ENCODE data around the gene CD300C.

Gene CD300C

DNA sequence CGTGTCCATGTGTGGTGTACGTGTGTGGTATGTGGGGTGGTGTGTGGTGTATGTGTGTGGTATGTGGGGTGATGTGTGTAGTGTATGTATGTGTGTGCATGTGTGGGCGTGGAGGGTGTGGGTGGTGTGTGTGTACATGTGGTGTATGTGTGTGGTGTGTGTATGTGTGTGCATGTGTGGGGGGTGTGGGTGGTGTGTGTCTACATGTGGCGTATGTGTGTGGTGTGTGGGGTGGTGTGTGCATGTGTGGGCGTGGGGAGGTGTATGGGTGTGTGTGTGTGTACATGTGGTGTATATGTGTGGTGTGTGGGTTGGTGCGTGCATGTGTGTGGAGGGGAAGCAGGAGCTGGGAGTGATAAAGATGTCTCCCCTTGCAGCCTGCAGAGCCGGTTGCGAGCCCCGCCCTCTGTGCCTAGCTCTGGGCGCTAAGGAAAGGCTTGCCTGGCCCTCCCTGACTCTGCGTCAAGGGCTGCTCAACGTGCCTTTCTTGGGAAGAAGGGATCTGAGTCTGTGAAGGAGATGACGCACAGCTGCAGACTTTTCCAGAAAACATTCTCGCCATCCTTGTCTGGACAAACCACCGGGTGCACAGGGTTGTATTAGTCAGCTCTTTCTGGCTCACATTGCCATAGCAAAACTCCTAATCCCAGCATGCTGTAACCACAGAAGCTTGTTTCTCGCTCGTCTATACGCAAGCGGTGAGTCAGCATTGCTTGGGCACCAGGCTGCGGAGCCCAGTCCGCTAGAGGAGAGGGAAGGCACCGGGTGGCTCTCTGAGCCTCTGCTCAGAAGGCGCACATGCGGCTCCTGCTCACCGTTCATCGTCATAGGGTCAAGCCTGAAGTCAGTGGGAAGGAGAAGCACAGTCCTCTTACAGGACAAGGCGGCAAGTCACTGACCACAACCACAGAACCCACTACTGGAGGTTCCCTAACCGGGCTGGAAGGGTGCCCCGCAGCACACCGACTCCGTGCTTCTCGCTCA is 23.4 kb upstream of the CD300C start:
- Histone ChIP-seq H3K79me2 (ENCODE audit: insufficient read depth, low read depth) (no peaks in the 10 kb centered on the region), H3K4me1 (ENCODE audit: low read depth, poor library complexity, severe bottlenecking) (peaks cover 5% of the 10 kb centered on the region), H3K9ac (no peak overlapping the region), H3K36me3 (ENCODE audit: insufficient read depth) (no peaks in the 10 kb centered on the region), H3K27ac (no peak overlapping the region), H3K27me3 (ENCODE audit: insufficient read depth, low read depth) (peaks cover 56% of the 10 kb centered on the region), H4K20me1 (ENCODE audit: insufficient read depth) (no peaks in the 10 kb centered on the region), H3K4me2 (no peak overlapping the region), H2AFZ (ENCODE audit: low read depth) (no peak overlapping the region), H3K4me3 (IDR thresholded peaks at IDR 0.05; ENCODE audit: insufficient read depth, low read depth, low read length) (no peak overlapping the region)
- no peak for TF ChIP-seq CTCF (conservative IDR thresholded peaks at IDR 0.05; ENCODE audit: low read depth, low read length)

DNA sequence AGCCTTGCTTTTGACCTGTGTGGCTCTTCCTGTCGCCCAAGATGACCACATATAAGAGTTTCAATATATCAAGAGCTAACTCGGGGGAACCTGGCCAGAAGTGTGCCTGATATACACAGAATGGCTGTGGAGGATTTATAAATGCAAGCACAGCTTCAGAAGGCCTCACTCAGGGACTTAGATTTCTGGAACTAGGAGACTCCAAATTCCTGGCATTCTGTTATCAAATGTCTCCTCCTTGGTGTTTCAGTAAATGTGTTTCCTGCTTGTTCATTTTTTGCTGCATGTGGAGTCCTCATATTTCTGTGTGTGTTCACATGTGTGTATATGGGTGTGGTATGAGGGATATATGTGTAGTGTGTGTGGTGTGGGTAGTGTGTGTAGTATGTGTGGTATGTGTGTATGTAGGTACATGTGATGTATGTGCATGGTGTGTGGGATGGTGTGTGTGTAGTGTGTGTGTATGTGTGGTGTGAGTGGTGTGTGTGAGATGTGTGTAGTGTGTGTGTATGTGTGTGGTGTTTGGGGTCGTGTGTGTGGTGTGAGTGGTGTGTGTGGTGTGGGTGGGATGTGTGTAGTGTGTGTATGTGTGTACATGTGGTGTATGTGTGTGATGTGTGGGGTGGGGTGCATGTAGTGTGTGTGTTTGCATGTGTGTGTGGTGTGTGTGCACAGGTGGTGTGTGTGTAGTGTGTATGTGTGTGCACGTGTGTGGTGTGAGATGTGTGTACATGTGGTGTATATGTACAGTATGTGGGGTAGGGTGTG is 22.4 kb upstream of the CD300C start:
- no peak overlapping the region for H3K27ac ChIP-seq
- H3K36me3 ChIP-seq (ENCODE audit: insufficient read depth) = no peaks in the 10 kb centered on the region
- H3K4me2 ChIP-seq = no peak overlapping the region
- H4K20me1 ChIP-seq (ENCODE audit: insufficient read depth) = no peaks in the 10 kb centered on the region
- no peak overlapping the region for H2AFZ ChIP-seq (ENCODE audit: low read depth)
- H3K4me1 ChIP-seq (ENCODE audit: low read depth, poor library complexity, severe bottlenecking) = peaks cover 5% of the 10 kb centered on the region
- H3K79me2 ChIP-seq (ENCODE audit: insufficient read depth, low read depth) = no peaks in the 10 kb centered on the region
- H3K9ac ChIP-seq = no peak overlapping the region
- TF ChIP-seq CTCF (conservative IDR thresholded peaks at IDR 0.05; ENCODE audit: low read depth, low read length) = no peak
- peaks cover 60% of the 10 kb centered on the region for H3K27me3 ChIP-seq (ENCODE audit: insufficient read depth, low read depth)
- H3K4me3 ChIP-seq (IDR thresholded peaks at IDR 0.05; ENCODE audit: insufficient read depth, low read depth, low read length) = no peak overlapping the region

DNA sequence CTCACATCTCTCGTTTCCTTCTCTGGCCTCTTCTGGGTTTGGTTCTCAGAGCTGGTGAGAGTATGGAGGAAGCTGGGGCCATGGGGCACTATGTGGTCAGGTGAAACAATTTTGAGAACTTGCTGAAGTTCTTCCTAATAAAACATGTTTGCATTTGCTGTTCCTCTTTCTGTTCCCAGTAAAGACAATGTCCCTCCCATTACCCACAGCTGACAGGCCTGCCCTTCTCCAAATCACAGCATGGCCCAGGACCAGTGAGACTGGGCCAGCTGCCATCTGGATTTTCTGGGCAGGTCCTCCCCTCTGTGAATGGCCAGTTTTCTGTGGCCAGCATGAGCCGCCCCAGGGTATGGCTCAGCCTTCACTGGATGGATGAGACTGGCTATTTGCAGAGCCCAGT is 21.5 kb upstream of the CD300C start, which contains the start of gene CD300H:
TSS of gene CD300H (minus strand) at position 113 of the 400 bp plus-strand sequence.
- Histone ChIP-seq H4K20me1 (ENCODE audit: insufficient read depth) (no peaks in the 10 kb centered on the region), H3K27ac (no peak within 1 kb of the TSS), H3K4me1 (ENCODE audit: low read depth, poor library complexity, severe bottlenecking) (peaks cover 5% of the 10 kb centered on the region), H3K4me2 (no peak within 1 kb of the TSS), H2AFZ (ENCODE audit: low read depth) (no peak within 1 kb of the TSS), H3K9ac (no peak within 1 kb of the TSS), H3K27me3 (ENCODE audit: insufficient read depth, low read depth) (peaks cover 54% of the 10 kb centered on the region), H3K4me3 (IDR thresholded peaks at IDR 0.05; ENCODE audit: insufficient read depth, low read depth, low read length) (no peak within 1 kb of the TSS), H3K79me2 (ENCODE audit: insufficient read depth, low read depth) (no peaks in the 10 kb centered on the region), H3K36me3 (ENCODE audit: insufficient read depth) (no peaks in the 10 kb centered on the region)
- TF ChIP-seq CTCF (conservative IDR thresholded peaks at IDR 0.05; ENCODE audit: low read depth, low read length) = no peak

DNA sequence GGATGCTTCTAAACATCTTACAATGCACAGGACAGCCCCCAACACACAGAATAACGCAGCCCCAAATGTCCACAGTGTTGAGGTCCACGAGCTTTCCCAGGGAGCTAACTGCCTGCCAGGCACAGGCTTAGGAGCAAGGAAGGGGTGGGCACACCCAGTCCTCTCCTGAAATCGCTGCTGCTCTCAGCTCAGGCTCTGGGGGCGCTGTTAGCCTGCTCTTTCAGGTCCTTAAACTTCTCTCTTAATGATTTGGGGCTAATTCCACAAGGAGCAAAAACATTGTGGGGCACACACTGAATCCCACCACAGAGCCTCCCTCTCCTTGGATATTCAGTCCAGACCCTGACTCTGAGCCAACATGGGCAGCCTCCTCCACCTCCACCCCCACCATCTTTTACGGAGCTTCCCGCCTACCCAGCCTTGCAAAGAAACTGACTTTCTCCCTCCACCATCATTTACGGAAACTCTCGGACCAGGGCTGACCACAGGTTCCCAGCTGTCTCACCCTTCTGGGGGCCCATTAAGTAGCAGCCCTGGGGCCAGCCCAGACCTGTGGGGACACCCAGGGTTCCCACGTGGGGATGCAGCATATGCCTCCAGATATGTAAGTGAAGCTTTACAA is 20.3 kb upstream of the CD300C start:
- H3K36me3 ChIP-seq (ENCODE audit: insufficient read depth) = no peaks in the 10 kb centered on the region
- H3K4me3 ChIP-seq (IDR thresholded peaks at IDR 0.05; ENCODE audit: insufficient read depth, low read depth, low read length) = no peak overlapping the region
- no peak overlapping the region for H3K9ac ChIP-seq
- H4K20me1 ChIP-seq (ENCODE audit: insufficient read depth) = no peaks in the 10 kb centered on the region
- no peaks in the 10 kb centered on the region for H3K79me2 ChIP-seq (ENCODE audit: insufficient read depth, low read depth)
- no peak overlapping the region for H2AFZ ChIP-seq (ENCODE audit: low read depth)
- peaks cover 60% of the 10 kb centered on the region for H3K27me3 ChIP-seq (ENCODE audit: insufficient read depth, low read depth)
- H3K4me1 ChIP-seq (ENCODE audit: low read depth, poor library complexity, severe bottlenecking) = peaks cover 5% of the 10 kb centered on the region
- H3K4me2 ChIP-seq = no peak overlapping the region
- no peak overlapping the region for H3K27ac ChIP-seq
- TF ChIP-seq CTCF (conservative IDR thresholded peaks at IDR 0.05; ENCODE audit: low read depth, low read length) = peak; percentile 73

Data from KMS-11 (cell line).